Esophagus squamous epithelium (tissue), 5 donors: ENCODE results near the gene PDE9A. TPM values are rescaled to one million over a fixed set of nuclear protein-coding genes. Genes with fewer than 3 reads are reported as not detected.
A peak's percentile ranks its signal among the peaks of the same experiment; 100 is the strongest.

Experiments
- DNase-seq: peaks from one replicate; lab custom pipeline; 2025; lab: John Stamatoyannopoulos, UW
- H3K27ac ChIP-seq, 4 donors: fragments of 200-600 bp; sonication (generic); one replicate each; pipeline ENCODE4 v1.5.1; 2016 to 2019; ENCODE audit warnings: mild to moderate bottlenecking in 1 of 4
- H3K27me3 ChIP-seq, 4 donors: fragments of 200-600 bp; sonication (generic); 1 replicate in 3 of 4; 2 replicates in 1 of 4; pipeline versions ENCODE4 v1.5.1 to v1.6.0; 2017 to 2021; ENCODE audit warnings: antibody characterized with exemption in 1 of 4
- H3K36me3 ChIP-seq, 3 donors: fragments of 200-600 bp; sonication (generic); one replicate each; pipeline ENCODE4 v1.5.1; 2016 to 2019
- H3K4me1 ChIP-seq, 3 donors: fragments of 200-600 bp; sonication (generic); one replicate each; pipeline ENCODE4 v1.5.1; 2017 to 2019
- H3K4me3 ChIP-seq, 4 donors: fragments of 200-600 bp; sonication (generic); 1 replicate in 3 of 4; 2 replicates in 1 of 4; pipeline ENCODE4 v1.5.1; 2016 to 2019; ENCODE audit warnings: mild to moderate bottlenecking in 2 of 4, moderate library complexity in 1 of 4
- H3K9me3 ChIP-seq, 3 donors: fragments of 200-600 bp; sonication (generic); one replicate each; pipeline ENCODE4 v1.5.1; 2016 to 2019
- POLR2A ChIP-seq, 4 donors: fragments of 450-650 bp; IDR thresholded peaks; one replicate each; pipeline ENCODE4 v1.6.1; 2017; ENCODE audit warnings: antibody characterized with exemption in 4 of 4, mild to moderate bottlenecking in 4 of 4, moderate library complexity in 3 of 4
- WGBS, 2 donors: methylation state at CpG; one replicate each; pipeline ENCODE4 v1.1.5; 2018; 5-methylcytosine and 5-hydroxymethylcytosine counted together
- intact Hi-C: fragments of 100-400 bp; cut with DNase I; formaldehyde crosslinking; loops from one replicate; pipeline ENCODE4 v1.15.0; 2022
- total RNA-seq, 4 donors: library from RNA; depleted of rRNA; stranded (reverse); fragments of >200 nt; gene quantifications; one replicate each; pipeline ENCODE4 v1.1.0, GENCODE V29; 2016
- TF ChIP-seq, protein P1 (sequence below), 6 experiments: fragments of 450-650 bp in 4 of 6; fragments of 200-600 bp in 2 of 6; sonication (generic) in 2 of 6; IDR thresholded peaks; one replicate each; pipeline ENCODE4 v1.5.1; 2016 to 2019; ENCODE audit warnings: antibody characterized with exemption in 6 of 6, mild to moderate bottlenecking in 4 of 6, moderate library complexity in 4 of 6
- donor health status: DM: yes; HTN: yes; CAD: no.

Gene PDE9A
- total RNA-seq, 4 donors from 2014 or later = 0.61 to 2.9 (median 1.8) TPM

GRCh38 chr21:42781971-42782722 is 128.7 kb downstream of the PDE9A start:
- 85 to 86% methylated on average over 11 of the region's 14 CpGs for WGBS, 2 donors
- H3K36me3 ChIP-seq = no peaks in the 10 kb centered on the region
- peak overlapping the region in 2 of 4 donors; percentile 63 to 78 for H3K27ac ChIP-seq
- peaks cover 0 to 83% (median 4%) of the 10 kb centered on the region in 4 donors for H3K27me3 ChIP-seq
- peaks cover 5 to 40% (median 16%) of the 10 kb centered on the region in 3 donors for H3K4me1 ChIP-seq
- intact Hi-C loops = no loop called here
- DNase-seq = no peak
- H3K4me3 ChIP-seq = no peak overlapping the region
- TF ChIP-seq POLR2A (IDR thresholded peaks at IDR 0.05) = no peak
- TF ChIP-seq, protein P1, sequence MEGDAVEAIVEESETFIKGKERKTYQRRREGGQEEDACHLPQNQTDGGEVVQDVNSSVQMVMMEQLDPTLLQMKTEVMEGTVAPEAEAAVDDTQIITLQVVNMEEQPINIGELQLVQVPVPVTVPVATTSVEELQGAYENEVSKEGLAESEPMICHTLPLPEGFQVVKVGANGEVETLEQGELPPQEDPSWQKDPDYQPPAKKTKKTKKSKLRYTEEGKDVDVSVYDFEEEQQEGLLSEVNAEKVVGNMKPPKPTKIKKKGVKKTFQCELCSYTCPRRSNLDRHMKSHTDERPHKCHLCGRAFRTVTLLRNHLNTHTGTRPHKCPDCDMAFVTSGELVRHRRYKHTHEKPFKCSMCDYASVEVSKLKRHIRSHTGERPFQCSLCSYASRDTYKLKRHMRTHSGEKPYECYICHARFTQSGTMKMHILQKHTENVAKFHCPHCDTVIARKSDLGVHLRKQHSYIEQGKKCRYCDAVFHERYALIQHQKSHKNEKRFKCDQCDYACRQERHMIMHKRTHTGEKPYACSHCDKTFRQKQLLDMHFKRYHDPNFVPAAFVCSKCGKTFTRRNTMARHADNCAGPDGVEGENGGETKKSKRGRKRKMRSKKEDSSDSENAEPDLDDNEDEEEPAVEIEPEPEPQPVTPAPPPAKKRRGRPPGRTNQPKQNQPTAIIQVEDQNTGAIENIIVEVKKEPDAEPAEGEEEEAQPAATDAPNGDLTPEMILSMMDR (IDR thresholded peaks at IDR 0.05) = no peak
- no peaks in the 10 kb centered on the region for H3K9me3 ChIP-seq

- TF ChIP-seq, protein P1 (IDR thresholded peaks at IDR 0.05) = no peak
- no peak for TF ChIP-seq POLR2A (IDR thresholded peaks at IDR 0.05)
- no peaks in the 10 kb centered on the region for H3K36me3 ChIP-seq
- H3K9me3 ChIP-seq = no peaks in the 10 kb centered on the region
- H3K4me1 ChIP-seq = peaks cover 5 to 40% (median 16%) of the 10 kb centered on the region in 3 donors
- peaks cover 0 to 85% (median 4%) of the 10 kb centered on the region in 4 donors for H3K27me3 ChIP-seq
- WGBS, 2 donors = 74 to 82% methylated on average over 9 to 10 of the region's 10 CpGs
- intact Hi-C loops = no loop called here
- peak overlapping the region in 2 of 4 donors; percentile 34 to 78 for H3K27ac ChIP-seq
- no peak overlapping the region for H3K4me3 ChIP-seq
- DNase-seq = no peak
Measured at GRCh38 chr21:42782723-42783242, 129.4 kb downstream of the PDE9A start.

DNA sequence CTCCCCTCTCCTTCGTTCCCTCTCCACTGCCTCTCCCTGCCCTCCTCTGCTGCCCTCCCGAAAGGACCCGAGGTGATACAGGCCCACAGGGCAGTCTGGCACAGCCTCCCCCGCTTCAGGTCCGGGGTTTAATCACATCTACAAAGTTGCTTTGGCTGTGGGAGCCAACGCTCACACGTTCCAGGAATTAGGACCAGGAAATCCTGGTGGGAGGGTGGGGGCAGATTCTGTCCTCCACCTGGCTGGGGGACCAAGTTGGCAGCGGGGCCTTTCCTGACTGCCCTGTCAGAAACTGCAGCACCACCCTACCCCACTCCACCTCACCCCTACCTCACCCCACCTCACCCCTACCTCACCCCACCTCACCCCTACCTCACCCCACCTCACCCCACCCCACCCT is 130.9 kb downstream of the PDE9A start:
- TF ChIP-seq, protein P1 (IDR thresholded peaks at IDR 0.05) = no peak
- no peak for TF ChIP-seq POLR2A (IDR thresholded peaks at IDR 0.05)
- Histone ChIP-seq H3K4me3 (peak overlapping the region in 1 of 4 donors; percentile 34), H3K36me3 (no peaks in the 10 kb centered on the region), H3K4me1 (peaks cover 5 to 40% (median 16%) of the 10 kb centered on the region in 3 donors), H3K9me3 (no peaks in the 10 kb centered on the region), H3K27ac (peak overlapping the region; percentile 36 to 78 (median 60)), H3K27me3 (peaks cover 0 to 76% (median 3%) of the 10 kb centered on the region in 4 donors)
- WGBS, 2 donors = 30 to 45% methylated on average over 5 to 8 of the region's 8 CpGs
- DNase-seq = no peak
- intact Hi-C loops = no loop called here

DNA sequence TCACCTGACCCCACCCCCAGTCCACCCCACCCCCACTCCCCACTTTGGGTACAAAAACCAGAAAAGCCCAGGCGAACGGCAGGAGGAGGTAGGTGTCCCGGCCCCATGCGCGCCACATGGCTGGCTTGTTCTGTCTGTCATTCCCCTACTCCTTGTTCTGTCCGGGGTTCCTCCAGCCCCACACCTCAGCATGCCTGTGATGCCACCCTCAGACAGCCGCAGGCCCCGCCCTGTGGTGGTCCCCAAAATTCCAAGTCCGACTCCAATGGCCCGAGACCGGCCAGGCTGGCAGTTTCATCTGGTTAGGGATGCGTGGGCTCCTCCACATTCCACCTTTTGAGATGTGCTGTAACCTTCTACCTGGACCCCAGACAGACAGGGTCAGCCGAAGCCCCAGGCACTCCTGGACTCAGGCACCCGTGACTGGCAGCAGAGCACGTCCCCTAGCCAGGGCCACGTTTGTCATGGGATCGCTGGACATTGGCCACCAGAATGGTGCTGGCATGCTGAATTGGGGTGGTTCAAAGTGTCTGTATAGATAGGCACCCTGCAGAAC is 131.6 kb downstream of the PDE9A start:
- H3K27ac ChIP-seq = peak overlapping the region in 1 of 4 donors; percentile 3
- TF ChIP-seq, protein P1 (IDR thresholded peaks at IDR 0.05) = no peak
- H3K9me3 ChIP-seq = no peaks in the 10 kb centered on the region
- intact Hi-C loops = no loop called here
- peaks cover 0 to 69% (median 1%) of the 10 kb centered on the region in 4 donors for H3K27me3 ChIP-seq
- H3K36me3 ChIP-seq = no peaks in the 10 kb centered on the region
- WGBS, 2 donors = 80 to 92% methylated on average over 2 to 10 of the region's 17 CpGs
- peaks cover 5 to 40% (median 16%) of the 10 kb centered on the region in 3 donors for H3K4me1 ChIP-seq
- no peak overlapping the region for H3K4me3 ChIP-seq
- no peak for DNase-seq
